HepG2 (cell line): ENCODE measurements around the gene USP12. TPM values are rescaled to one million over a fixed set of nuclear protein-coding genes. Genes with fewer than 3 reads are reported as not detected.

Experiments
- CAMTA2 ChIP-seq: sonication (generic); formaldehyde crosslinking; IDR thresholded peaks from 2 replicates; pipeline ENCODE4 v1.4.0; 2020; ENCODE audit warnings: mild to moderate bottlenecking, missing genetic modification reagents, borderline replicate concordance
- FOXA3 ChIP-seq: IDR thresholded peaks from 2 replicates; pipeline ENCODE4 v1.6.1; 2016; ENCODE audit warnings: missing genetic modification reagents, missing compliant biosample characterization
- FOXK2 ChIP-seq: fragments of 450-650 bp; IDR thresholded peaks from 2 replicates; pipeline ENCODE4 v1.6.1; 2016
- FOXP1 ChIP-seq, 2 experiments: fragments of 450-650 bp in 1 of 2; IDR thresholded peaks; 2 replicates each; pipeline ENCODE4 v1.6.1; 2017 to 2018; ENCODE audit warnings: antibody characterized with exemption in 1 of 2
- HIVEP1 ChIP-seq: sonication (generic); formaldehyde crosslinking; IDR thresholded peaks from 2 replicates; pipeline ENCODE4 v1.4.0; 2020; ENCODE audit warnings: mild to moderate bottlenecking, missing genetic modification reagents
- HOXD1 ChIP-seq: sonication (generic); formaldehyde crosslinking; IDR thresholded peaks from 2 replicates; pipeline ENCODE4 v1.5.0; 2020; ENCODE audit warnings: missing genetic modification reagents
- MEIS1 ChIP-seq: sonication (generic); formaldehyde crosslinking; IDR thresholded peaks from 2 replicates; pipeline ENCODE4 v1.9.0; 2021; ENCODE audit warnings: mild to moderate bottlenecking, missing genetic modification reagents, moderate library complexity, borderline replicate concordance
- NCOA5 ChIP-seq: sonication (generic); formaldehyde crosslinking; IDR thresholded peaks from 2 replicates; pipeline ENCODE4 v1.4.0; 2020; ENCODE audit warnings: missing genetic modification reagents
- PAXIP1 ChIP-seq: sonication (generic); formaldehyde crosslinking; conservative IDR thresholded peaks from 2 replicates; pipeline ENCODE4 v1.4.0; 2020; ENCODE audit warnings: mild to moderate bottlenecking, missing genetic modification reagents, moderate library complexity
- PRMT3 ChIP-seq: sonication (generic); formaldehyde crosslinking; IDR thresholded peaks from 2 replicates; pipeline ENCODE4 v1.8.1; 2022; ENCODE audit warnings: low read depth, mild to moderate bottlenecking, moderate library complexity, missing genetic modification reagents, borderline replicate concordance
- RBFOX2 ChIP-seq: fragments of 200-400 bp; formaldehyde crosslinking; IDR thresholded peaks from 2 replicates; pipeline ENCODE4 v1.6.1; 2017; ENCODE audit warnings: low read depth, mild to moderate bottlenecking, low read length
- THAP7 ChIP-seq: sonication (generic); formaldehyde crosslinking; IDR thresholded peaks from 2 replicates; pipeline ENCODE4 v1.8.1; 2023; ENCODE audit warnings: mild to moderate bottlenecking, missing genetic modification reagents
- ZBTB7B ChIP-seq: sonication (generic); formaldehyde crosslinking; IDR thresholded peaks from 2 replicates; pipeline ENCODE4 v1.4.0; 2020; ENCODE audit warnings: missing genetic modification reagents
- ZNF292 ChIP-seq: sonication (generic); formaldehyde crosslinking; IDR thresholded peaks from 2 replicates; pipeline ENCODE4 v1.8.1; 2022; ENCODE audit warnings: mild to moderate bottlenecking, low read depth, missing genetic modification reagents, borderline replicate concordance
- ZNF766 ChIP-seq: sonication (generic); formaldehyde crosslinking; IDR thresholded peaks from 2 replicates; pipeline ENCODE4 v1.5.0; 2020; ENCODE audit warnings: missing genetic modification reagents, borderline replicate concordance
- ZNF841 ChIP-seq: sonication (generic); formaldehyde crosslinking; IDR thresholded peaks from 2 replicates; pipeline ENCODE4 v1.8.1; 2023; ENCODE audit warnings: missing genetic modification reagents, borderline replicate concordance
- polyA plus RNA-seq, 8 experiments: library from polyadenylated mRNA; depleted of rRNA in 3 of 8; stranded (reverse) in 7 of 8; unstranded in 1 of 8; fragments of >200 nt; fragmentation: Illumina TruSeq in 4 of 8; extraction: Trizol in 4 of 8; gene quantifications; 2 replicates each; pipeline versions ENCODE4 v1.2.1 to v1.2.3, GENCODE V29; 2011 to 2016; ENCODE audit warnings: low read depth in 4 of 8, missing spikeins in 1 of 8, mixed read lengths in 1 of 8; ENCODE audit not compliant: insufficient read depth in 1 of 8
- total RNA-seq, 5 experiments: library from RNA; depleted of rRNA; stranded (reverse); fragments of >200 nt; fragmentation: Illumina TruSeq; extraction: Trizol; gene quantifications; 2 replicates each; pipeline ENCODE4 v1.2.3, GENCODE V29; 2016; ENCODE audit warnings: low read depth in 1 of 5
- TF ChIP-seq, protein P1 (sequence below): sonication (generic); formaldehyde crosslinking; IDR thresholded peaks from 2 replicates; pipeline ENCODE4 v1.9.0; 2021; ENCODE audit warnings: missing genetic modification reagents, mild to moderate bottlenecking, borderline replicate concordance
- TF ChIP-seq, protein P2 (sequence below): sonication (generic); formaldehyde crosslinking; IDR thresholded peaks from 2 replicates; pipeline ENCODE4 v1.4.0; 2020; ENCODE audit warnings: missing genetic modification reagents
- TF ChIP-seq, protein P3 (sequence below): sonication (generic); formaldehyde crosslinking; IDR thresholded peaks from 2 replicates; pipeline ENCODE4 v1.4.0; 2020; ENCODE audit warnings: missing genetic modification reagents, borderline replicate concordance
- TF ChIP-seq, protein P4 (sequence below): sonication (generic); formaldehyde crosslinking; IDR thresholded peaks from 2 replicates; pipeline ENCODE4 v1.4.0; 2020; ENCODE audit warnings: mild to moderate bottlenecking, missing genetic modification reagents

USP12 gene
- total and polyA plus RNA-seq, 2 of the 13 experiments (the other 11 are each of a cell fraction or from before 2014, with no cell fraction given), result 9.8 to 19.5 TPM

GRCh38 chr13:27022571-27023311, 148.9 kb downstream of the USP12 start (continued):
- peak; percentile 97 for TF ChIP-seq ZNF292 (CRISPR knock-in tag)
- TF ChIP-seq, protein P1, sequence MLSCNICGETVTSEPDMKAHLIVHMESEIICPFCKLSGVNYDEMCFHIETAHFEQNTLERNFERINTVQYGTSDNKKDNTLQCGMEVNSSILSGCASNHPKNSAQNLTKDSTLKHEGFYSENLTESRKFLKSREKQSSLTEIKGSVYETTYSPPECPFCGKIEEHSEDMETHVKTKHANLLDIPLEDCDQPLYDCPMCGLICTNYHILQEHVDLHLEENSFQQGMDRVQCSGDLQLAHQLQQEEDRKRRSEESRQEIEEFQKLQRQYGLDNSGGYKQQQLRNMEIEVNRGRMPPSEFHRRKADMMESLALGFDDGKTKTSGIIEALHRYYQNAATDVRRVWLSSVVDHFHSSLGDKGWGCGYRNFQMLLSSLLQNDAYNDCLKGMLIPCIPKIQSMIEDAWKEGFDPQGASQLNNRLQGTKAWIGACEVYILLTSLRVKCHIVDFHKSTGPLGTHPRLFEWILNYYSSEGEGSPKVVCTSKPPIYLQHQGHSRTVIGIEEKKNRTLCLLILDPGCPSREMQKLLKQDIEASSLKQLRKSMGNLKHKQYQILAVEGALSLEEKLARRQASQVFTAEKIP (CRISPR knock-in tag), result no peak
- no peak for TF ChIP-seq CAMTA2 (CRISPR knock-in tag)
- TF ChIP-seq FOXA3 (CRISPR knock-in tag), result peak; percentile 87
- TF ChIP-seq, protein P2, sequence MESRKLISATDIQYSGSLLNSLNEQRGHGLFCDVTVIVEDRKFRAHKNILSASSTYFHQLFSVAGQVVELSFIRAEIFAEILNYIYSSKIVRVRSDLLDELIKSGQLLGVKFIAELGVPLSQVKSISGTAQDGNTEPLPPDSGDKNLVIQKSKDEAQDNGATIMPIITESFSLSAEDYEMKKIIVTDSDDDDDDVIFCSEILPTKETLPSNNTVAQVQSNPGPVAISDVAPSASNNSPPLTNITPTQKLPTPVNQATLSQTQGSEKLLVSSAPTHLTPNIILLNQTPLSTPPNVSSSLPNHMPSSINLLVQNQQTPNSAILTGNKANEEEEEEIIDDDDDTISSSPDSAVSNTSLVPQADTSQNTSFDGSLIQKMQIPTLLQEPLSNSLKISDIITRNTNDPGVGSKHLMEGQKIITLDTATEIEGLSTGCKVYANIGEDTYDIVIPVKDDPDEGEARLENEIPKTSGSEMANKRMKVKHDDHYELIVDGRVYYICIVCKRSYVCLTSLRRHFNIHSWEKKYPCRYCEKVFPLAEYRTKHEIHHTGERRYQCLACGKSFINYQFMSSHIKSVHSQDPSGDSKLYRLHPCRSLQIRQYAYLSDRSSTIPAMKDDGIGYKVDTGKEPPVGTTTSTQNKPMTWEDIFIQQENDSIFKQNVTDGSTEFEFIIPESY, result no peak
- no peak for TF ChIP-seq ZNF766
- TF ChIP-seq FOXP1 (IDR thresholded peaks at IDR 0.05), result no peak
- TF ChIP-seq FOXP1 (CRISPR knock-in tag; IDR thresholded peaks at IDR 0.05), result peak; percentile 72; the same call in 1 of the 2 replicates
- TF ChIP-seq NCOA5 (CRISPR knock-in tag), result no peak
- TF ChIP-seq ZBTB7B (CRISPR knock-in tag), result peak; percentile 54
- TF ChIP-seq ZNF841 (CRISPR knock-in tag), result no peak
- peak; percentile 65; the same call in 1 of the 2 replicates for TF ChIP-seq FOXK2
- TF ChIP-seq, protein P3, sequence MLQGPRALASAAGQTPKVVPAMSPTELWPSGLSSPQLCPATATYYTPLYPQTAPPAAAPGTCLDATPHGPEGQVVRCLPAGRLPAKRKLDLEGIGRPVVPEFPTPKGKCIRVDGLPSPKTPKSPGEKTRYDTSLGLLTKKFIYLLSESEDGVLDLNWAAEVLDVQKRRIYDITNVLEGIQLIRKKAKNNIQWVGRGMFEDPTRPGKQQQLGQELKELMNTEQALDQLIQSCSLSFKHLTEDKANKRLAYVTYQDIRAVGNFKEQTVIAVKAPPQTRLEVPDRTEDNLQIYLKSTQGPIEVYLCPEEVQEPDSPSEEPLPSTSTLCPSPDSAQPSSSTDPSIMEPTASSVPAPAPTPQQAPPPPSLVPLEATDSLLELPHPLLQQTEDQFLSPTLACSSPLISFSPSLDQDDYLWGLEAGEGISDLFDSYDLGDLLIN (CRISPR knock-in tag), result no peak
- peak; percentile 70 for TF ChIP-seq PAXIP1
- no peak for TF ChIP-seq HIVEP1 (CRISPR knock-in tag)
- TF ChIP-seq MEIS1 (CRISPR knock-in tag), result peak; percentile 62; the same call in 1 of the 2 replicates
- TF ChIP-seq PRMT3, result no peak
- TF ChIP-seq HOXD1 (CRISPR knock-in tag), result no peak
- no peak for TF ChIP-seq THAP7 (CRISPR knock-in tag)
- TF ChIP-seq RBFOX2, result no peak
- TF ChIP-seq, protein P4, sequence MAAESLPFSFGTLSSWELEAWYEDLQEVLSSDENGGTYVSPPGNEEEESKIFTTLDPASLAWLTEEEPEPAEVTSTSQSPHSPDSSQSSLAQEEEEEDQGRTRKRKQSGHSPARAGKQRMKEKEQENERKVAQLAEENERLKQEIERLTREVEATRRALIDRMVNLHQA (CRISPR knock-in tag), result no peak
